ENCODE measurements around the gene MCCC2. TPM values are rescaled to one million over a fixed set of nuclear protein-coding genes. Genes with fewer than 3 reads are reported as not detected.

MCCC2 gene
- total and polyA plus RNA-seq, 2 of the 13 experiments (the other 11 are each of a cell fraction or from before 2014, with no cell fraction given), result 44.8 to 83.6 TPM

GRCh38 chr5:71586941-71587765 lies at the start of gene MCCC2 (continued):
- TF ChIP-seq TSC22D2 (CRISPR knock-in tag; IDR thresholded peaks at IDR 0.05; ENCODE audit: borderline replicate concordance), result no peak
- TF ChIP-seq, protein P1, sequence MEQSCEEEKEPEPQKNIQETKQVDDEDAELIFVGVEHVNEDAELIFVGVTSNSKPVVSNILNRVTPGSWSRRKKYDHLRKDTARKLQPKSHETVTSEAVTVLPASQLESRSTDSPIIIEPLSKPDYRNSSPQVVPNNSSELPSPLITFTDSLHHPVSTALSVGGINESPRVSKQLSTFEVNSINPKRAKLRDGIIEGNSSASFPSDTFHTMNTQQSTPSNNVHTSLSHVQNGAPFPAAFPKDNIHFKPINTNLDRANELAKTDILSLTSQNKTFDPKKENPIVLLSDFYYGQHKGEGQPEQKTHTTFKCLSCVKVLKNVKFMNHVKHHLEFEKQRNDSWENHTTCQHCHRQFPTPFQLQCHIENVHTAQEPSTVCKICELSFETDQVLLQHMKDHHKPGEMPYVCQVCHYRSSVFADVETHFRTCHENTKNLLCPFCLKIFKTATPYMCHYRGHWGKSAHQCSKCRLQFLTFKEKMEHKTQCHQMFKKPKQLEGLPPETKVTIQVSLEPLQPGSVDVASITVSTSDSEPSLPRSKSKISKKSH (CRISPR knock-in tag; IDR thresholded peaks at IDR 0.05; ENCODE audit: borderline replicate concordance), result peak; percentile 91
- TF ChIP-seq ATF5 (CRISPR knock-in tag; IDR thresholded peaks at IDR 0.05; ENCODE audit: low read depth), result peak; percentile 86; the same call in 1 of the 2 replicates
- peak; percentile 49; the same call in 1 of the 2 replicates for TF ChIP-seq ZBTB3 (CRISPR knock-in tag; IDR thresholded peaks at IDR 0.05; ENCODE audit: borderline replicate concordance, low read depth)
- TF ChIP-seq MTA3 (CRISPR knock-in tag; IDR thresholded peaks at IDR 0.05), result no peak
- TF ChIP-seq, protein P2, sequence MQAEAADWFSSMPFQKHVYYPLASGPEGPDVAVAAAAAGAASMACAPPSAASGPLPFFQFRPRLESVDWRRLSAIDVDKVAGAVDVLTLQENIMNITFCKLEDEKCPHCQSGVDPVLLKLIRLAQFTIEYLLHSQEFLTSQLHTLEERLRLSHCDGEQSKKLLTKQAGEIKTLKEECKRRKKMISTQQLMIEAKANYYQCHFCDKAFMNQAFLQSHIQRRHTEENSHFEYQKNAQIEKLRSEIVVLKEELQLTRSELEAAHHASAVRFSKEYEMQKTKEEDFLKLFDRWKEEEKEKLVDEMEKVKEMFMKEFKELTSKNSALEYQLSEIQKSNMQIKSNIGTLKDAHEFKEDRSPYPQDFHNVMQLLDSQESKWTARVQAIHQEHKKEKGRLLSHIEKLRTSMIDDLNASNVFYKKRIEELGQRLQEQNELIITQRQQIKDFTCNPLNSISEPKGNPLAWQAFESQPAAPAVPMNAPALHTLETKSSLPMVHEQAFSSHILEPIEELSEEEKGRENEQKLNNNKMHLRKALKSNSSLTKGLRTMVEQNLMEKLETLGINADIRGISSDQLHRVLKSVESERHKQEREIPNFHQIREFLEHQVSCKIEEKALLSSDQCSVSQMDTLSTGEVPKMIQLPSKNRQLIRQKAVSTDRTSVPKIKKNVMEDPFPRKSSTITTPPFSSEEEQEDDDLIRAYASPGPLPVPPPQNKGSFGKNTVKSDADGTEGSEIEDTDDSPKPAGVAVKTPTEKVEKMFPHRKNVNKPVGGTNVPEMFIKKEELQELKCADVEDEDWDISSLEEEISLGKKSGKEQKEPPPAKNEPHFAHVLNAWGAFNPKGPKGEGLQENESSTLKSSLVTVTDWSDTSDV (CRISPR knock-in tag; IDR thresholded peaks at IDR 0.05), result no peak; the same call in 1 of the 2 replicates
- no peak for TF ChIP-seq CBX1 (IDR thresholded peaks at IDR 0.05; ENCODE audit: low read depth)
- peak; percentile 69; the same call in 1 of the 2 replicates for TF ChIP-seq ZNF468 (CRISPR knock-in tag; IDR thresholded peaks at IDR 0.05)
- TF ChIP-seq, protein P3, sequence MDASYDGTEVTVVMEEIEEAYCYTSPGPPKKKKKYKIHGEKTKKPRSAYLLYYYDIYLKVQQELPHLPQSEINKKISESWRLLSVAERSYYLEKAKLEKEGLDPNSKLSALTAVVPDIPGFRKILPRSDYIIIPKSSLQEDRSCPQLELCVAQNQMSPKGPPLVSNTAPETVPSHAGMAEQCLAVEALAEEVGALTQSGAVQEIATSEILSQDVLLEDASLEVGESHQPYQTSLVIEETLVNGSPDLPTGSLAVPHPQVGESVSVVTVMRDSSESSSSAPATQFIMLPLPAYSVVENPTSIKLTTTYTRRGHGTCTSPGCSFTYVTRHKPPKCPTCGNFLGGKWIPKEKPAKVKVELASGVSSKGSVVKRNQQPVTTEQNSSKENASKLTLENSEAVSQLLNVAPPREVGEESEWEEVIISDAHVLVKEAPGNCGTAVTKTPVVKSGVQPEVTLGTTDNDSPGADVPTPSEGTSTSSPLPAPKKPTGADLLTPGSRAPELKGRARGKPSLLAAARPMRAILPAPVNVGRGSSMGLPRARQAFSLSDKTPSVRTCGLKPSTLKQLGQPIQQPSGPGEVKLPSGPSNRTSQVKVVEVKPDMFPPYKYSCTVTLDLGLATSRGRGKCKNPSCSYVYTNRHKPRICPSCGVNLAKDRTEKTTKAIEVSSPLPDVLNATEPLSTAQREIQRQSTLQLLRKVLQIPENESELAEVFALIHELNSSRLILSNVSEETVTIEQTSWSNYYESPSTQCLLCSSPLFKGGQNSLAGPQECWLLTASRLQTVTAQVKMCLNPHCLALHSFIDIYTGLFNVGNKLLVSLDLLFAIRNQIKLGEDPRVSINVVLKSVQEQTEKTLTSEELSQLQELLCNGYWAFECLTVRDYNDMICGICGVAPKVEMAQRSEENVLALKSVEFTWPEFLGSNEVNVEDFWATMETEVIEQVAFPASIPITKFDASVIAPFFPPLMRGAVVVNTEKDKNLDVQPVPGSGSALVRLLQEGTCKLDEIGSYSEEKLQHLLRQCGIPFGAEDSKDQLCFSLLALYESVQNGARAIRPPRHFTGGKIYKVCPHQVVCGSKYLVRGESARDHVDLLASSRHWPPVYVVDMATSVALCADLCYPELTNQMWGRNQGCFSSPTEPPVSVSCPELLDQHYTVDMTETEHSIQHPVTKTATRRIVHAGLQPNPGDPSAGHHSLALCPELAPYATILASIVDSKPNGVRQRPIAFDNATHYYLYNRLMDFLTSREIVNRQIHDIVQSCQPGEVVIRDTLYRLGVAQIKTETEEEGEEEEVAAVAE (CRISPR knock-in tag; IDR thresholded peaks at IDR 0.05; ENCODE audit: borderline replicate concordance), result peak; percentile 36; the same call in 1 of the 2 replicates
- TF ChIP-seq, protein P4, sequence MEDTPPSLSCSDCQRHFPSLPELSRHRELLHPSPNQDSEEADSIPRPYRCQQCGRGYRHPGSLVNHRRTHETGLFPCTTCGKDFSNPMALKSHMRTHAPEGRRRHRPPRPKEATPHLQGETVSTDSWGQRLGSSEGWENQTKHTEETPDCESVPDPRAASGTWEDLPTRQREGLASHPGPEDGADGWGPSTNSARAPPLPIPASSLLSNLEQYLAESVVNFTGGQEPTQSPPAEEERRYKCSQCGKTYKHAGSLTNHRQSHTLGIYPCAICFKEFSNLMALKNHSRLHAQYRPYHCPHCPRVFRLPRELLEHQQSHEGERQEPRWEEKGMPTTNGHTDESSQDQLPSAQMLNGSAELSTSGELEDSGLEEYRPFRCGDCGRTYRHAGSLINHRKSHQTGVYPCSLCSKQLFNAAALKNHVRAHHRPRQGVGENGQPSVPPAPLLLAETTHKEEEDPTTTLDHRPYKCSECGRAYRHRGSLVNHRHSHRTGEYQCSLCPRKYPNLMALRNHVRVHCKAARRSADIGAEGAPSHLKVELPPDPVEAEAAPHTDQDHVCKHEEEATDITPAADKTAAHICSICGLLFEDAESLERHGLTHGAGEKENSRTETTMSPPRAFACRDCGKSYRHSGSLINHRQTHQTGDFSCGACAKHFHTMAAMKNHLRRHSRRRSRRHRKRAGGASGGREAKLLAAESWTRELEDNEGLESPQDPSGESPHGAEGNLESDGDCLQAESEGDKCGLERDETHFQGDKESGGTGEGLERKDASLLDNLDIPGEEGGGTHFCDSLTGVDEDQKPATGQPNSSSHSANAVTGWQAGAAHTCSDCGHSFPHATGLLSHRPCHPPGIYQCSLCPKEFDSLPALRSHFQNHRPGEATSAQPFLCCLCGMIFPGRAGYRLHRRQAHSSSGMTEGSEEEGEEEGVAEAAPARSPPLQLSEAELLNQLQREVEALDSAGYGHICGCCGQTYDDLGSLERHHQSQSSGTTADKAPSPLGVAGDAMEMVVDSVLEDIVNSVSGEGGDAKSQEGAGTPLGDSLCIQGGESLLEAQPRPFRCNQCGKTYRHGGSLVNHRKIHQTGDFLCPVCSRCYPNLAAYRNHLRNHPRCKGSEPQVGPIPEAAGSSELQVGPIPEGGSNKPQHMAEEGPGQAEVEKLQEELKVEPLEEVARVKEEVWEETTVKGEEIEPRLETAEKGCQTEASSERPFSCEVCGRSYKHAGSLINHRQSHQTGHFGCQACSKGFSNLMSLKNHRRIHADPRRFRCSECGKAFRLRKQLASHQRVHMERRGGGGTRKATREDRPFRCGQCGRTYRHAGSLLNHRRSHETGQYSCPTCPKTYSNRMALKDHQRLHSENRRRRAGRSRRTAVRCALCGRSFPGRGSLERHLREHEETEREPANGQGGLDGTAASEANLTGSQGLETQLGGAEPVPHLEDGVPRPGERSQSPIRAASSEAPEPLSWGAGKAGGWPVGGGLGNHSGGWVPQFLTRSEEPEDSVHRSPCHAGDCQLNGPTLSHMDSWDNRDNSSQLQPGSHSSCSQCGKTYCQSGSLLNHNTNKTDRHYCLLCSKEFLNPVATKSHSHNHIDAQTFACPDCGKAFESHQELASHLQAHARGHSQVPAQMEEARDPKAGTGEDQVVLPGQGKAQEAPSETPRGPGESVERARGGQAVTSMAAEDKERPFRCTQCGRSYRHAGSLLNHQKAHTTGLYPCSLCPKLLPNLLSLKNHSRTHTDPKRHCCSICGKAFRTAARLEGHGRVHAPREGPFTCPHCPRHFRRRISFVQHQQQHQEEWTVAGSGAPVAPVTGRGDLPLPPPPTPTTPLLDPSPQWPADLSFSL (CRISPR knock-in tag; IDR thresholded peaks at IDR 0.05), result 0 out of 2 replicates have a peak, but pooled peaks have one; percentile 22

All from HepG2 (cell line).